Sigmoid colon (tissue), 7 donors: Measurements from ENCODE around the gene CRACR2A. TPM values are rescaled to one million over a fixed set of nuclear protein-coding genes. Genes with fewer than 3 reads are reported as not detected.

Experiments
- DNase-seq: peaks from one replicate; pipeline ENCODE4 v3.0.0-alpha.2; 2019
- H3K27ac ChIP-seq, 4 donors: fragments of 200-600 bp; sonication (generic); one replicate each; pipeline ENCODE4 v1.5.1; 2016 to 2019; ENCODE audit warnings: mild to moderate bottlenecking in 1 of 4
- H3K27me3 ChIP-seq, 3 donors: fragments of 200-600 bp; sonication (generic); one replicate each; pipeline ENCODE4 v1.5.1; 2019; ENCODE audit warnings: mild to moderate bottlenecking in 1 of 3
- H3K36me3 ChIP-seq, 4 donors: fragments of 200-600 bp; sonication (generic); one replicate each; pipeline ENCODE4 v1.5.1; 2016 to 2019
- H3K4me1 ChIP-seq, 4 donors: fragments of 200-600 bp; sonication (generic); one replicate each; pipeline ENCODE4 v1.5.1; 2017 to 2019
- H3K4me3 ChIP-seq, 4 donors: fragments of 200-600 bp; sonication (generic); one replicate each; pipeline ENCODE4 v1.5.1; 2017 to 2019; ENCODE audit warnings: mild to moderate bottlenecking in 2 of 4, moderate library complexity in 1 of 4
- H3K9me3 ChIP-seq, 4 donors: fragments of 200-600 bp in 3 of 4; sonication (generic) in 3 of 4; one replicate each; pipeline versions ENCODE4 v1.5.1 to v1.6.1; 2013 to 2019
- EP300 ChIP-seq, 4 donors: sonication (generic); formaldehyde crosslinking; IDR thresholded peaks; one replicate each; pipeline ENCODE4 v1.6.1; 2017; ENCODE audit warnings: antibody characterized with exemption in 4 of 4
- POLR2A ChIP-seq, 2 donors: fragments of 450-650 bp; IDR thresholded peaks; one replicate each; pipeline ENCODE4 v1.6.1; 2016; ENCODE audit warnings: antibody characterized with exemption in 2 of 2, mild to moderate bottlenecking in 2 of 2, moderate library complexity in 2 of 2
- POLR2AphosphoS5 ChIP-seq, 4 donors: sonication (generic); formaldehyde crosslinking; IDR thresholded peaks; one replicate each; pipeline ENCODE4 v1.6.1; 2017; ENCODE audit warnings: antibody characterized with exemption in 4 of 4
- WGBS, 2 donors: extraction: QIAGEN DNeasy Blood & Tissue Kit; methylation state at CpG; one replicate each; pipeline ENCODE4 v1.1.7; 2013; 5-methylcytosine and 5-hydroxymethylcytosine counted together
- intact Hi-C: fragments of 100-400 bp; cut with DNase I; formaldehyde crosslinking; loops from one replicate; pipeline ENCODE4 v1.15.1; 2023
- polyA plus RNA-seq, 3 donors: library from polyadenylated mRNA; stranded (reverse); fragments of 200-250 nt; gene quantifications; one replicate each; pipeline ENCODE4 v1.2.3, GENCODE V29; 2013
- total RNA-seq, 4 donors: library from RNA; depleted of rRNA; stranded (reverse); fragments of >200 nt; gene quantifications; one replicate each; pipeline ENCODE4 v1.1.0, GENCODE V29; 2016
- TF ChIP-seq, protein P1 (sequence below), 4 experiments: fragments of 450-650 bp in 3 of 4; fragments of 200-600 bp in 1 of 4; IDR thresholded peaks; one replicate each; pipeline ENCODE4 v1.5.1; 2016 to 2019; ENCODE audit warnings: antibody characterized with exemption in 4 of 4, mild to moderate bottlenecking in 3 of 4, moderate library complexity in 2 of 4
- donor health status: healthy with polysubstance abuse.
- donor health status: Bipolar disorder and iron deficiency.
- donor health status: healthy.

The CRACR2A gene
- total and polyA plus RNA-seq, 7 donors = 1.1 to 29.6 (median 4.2) TPM

DNA sequence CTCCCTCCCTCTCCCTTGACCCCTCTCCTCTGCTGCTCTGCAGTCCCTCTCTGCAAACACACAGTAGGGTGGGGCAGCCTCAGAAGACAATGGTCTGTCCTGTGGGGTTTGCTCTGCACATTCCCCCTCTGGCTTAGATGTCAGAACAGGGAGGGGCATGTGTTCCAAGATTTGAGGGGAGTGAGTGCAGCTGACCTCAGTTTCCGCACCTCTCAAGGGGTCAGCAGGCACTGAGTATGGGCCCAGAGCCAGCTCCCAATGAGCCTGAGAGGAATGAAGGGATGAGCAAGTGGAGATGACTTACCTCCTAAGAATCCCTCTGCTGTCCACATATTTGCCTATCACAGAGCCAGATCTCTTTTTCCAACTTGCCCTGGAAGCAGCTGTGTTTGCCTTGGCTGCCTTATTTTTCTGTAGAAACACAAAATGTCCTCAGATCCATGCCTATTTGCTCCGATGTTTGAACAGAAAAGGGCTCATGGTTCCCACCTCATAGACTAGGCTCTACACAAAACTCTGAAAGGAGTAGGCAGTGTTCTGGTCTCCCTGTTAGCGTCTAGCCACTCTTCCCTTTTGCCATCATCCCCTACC is 111.4 kb downstream of the CRACR2A start:
- Histone ChIP-seq H3K4me1 (no peaks in the 10 kb centered on the region), H3K36me3 (no peaks in the 10 kb centered on the region), H3K27me3 (no peaks in the 10 kb centered on the region), H3K4me3 (no peak overlapping the region), H3K27ac (no peak overlapping the region), H3K9me3 (no peaks in the 10 kb centered on the region)
- DNase-seq = no peak
- 94% methylated on average over 3 of the region's 3 CpGs for WGBS, 2 donors
- intact Hi-C loops = no loop called here
- TF ChIP-seq EP300 (IDR thresholded peaks at IDR 0.05) (no peak), POLR2A (IDR thresholded peaks at IDR 0.05) (no peak), POLR2AphosphoS5 (IDR thresholded peaks at IDR 0.05) (no peak)
- TF ChIP-seq, protein P1, sequence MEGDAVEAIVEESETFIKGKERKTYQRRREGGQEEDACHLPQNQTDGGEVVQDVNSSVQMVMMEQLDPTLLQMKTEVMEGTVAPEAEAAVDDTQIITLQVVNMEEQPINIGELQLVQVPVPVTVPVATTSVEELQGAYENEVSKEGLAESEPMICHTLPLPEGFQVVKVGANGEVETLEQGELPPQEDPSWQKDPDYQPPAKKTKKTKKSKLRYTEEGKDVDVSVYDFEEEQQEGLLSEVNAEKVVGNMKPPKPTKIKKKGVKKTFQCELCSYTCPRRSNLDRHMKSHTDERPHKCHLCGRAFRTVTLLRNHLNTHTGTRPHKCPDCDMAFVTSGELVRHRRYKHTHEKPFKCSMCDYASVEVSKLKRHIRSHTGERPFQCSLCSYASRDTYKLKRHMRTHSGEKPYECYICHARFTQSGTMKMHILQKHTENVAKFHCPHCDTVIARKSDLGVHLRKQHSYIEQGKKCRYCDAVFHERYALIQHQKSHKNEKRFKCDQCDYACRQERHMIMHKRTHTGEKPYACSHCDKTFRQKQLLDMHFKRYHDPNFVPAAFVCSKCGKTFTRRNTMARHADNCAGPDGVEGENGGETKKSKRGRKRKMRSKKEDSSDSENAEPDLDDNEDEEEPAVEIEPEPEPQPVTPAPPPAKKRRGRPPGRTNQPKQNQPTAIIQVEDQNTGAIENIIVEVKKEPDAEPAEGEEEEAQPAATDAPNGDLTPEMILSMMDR (IDR thresholded peaks at IDR 0.05) = no peak

DNA sequence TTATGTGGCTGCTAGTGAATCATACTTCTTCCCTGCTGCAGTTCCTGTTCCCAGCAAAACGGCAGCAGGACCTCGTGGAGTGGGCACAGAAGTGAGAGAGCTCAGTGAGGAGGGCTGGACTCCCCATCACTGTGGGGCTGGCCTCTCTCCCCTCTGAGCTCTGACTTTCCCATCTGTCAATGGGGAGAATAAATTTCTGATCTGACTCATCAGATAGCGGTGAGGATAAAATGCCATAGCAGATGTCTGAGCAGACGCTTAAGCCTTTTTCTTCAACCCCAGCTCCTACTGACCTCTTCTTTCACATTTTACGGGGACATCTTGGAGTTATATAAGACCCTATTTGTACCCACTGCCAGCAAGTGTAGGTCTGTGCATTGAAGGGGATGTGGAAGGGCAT is 116.6 kb downstream of the CRACR2A start:
- Histone ChIP-seq H3K9me3 (no peaks in the 10 kb centered on the region), H3K4me1 (no peaks in the 10 kb centered on the region), H3K27me3 (no peaks in the 10 kb centered on the region), H3K4me3 (no peak overlapping the region), H3K36me3 (no peaks in the 10 kb centered on the region), H3K27ac (no peak overlapping the region)
- TF ChIP-seq EP300 (IDR thresholded peaks at IDR 0.05) (no peak), POLR2A (IDR thresholded peaks at IDR 0.05) (no peak), POLR2AphosphoS5 (IDR thresholded peaks at IDR 0.05) (no peak)
- TF ChIP-seq, protein P1 (IDR thresholded peaks at IDR 0.05) = no peak
- WGBS, 2 donors = 93 to 95% methylated on average over 5 of the region's 5 CpGs
- intact Hi-C loops = no loop called here
- no peak for DNase-seq

DNA sequence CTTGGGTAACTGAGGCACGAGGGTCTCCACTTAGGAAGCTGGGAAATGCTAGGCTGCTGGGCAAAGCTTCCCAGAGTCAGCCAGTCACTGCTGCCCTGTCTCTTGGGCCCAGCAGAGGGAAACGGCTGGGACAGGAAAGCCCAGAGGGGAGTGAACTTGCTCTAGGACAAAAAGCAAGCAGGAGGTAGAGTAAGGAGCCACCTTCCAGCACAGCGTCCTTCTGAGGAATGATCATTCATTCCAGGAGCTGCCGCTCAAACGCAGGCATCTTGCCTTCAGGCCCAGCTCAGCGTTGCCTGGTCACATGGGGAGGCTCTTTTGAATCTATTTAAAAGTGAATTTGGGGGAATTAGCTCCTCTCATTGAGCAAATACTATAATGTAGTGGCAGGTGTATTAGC is 118.6 kb downstream of the CRACR2A start:
- H3K27me3 ChIP-seq = no peaks in the 10 kb centered on the region
- intact Hi-C loops = no loop called here
- no peaks in the 10 kb centered on the region for H3K36me3 ChIP-seq
- DNase-seq = no peak
- no peaks in the 10 kb centered on the region for H3K4me1 ChIP-seq
- no peak overlapping the region for H3K27ac ChIP-seq
- TF ChIP-seq POLR2A (IDR thresholded peaks at IDR 0.05) (no peak), EP300 (IDR thresholded peaks at IDR 0.05) (no peak), POLR2AphosphoS5 (IDR thresholded peaks at IDR 0.05) (no peak)
- TF ChIP-seq, protein P1 (IDR thresholded peaks at IDR 0.05) = no peak
- H3K4me3 ChIP-seq = no peak overlapping the region
- H3K9me3 ChIP-seq = no peaks in the 10 kb centered on the region
- 92% methylated on average over 6 of the region's 6 CpGs for WGBS, 2 donors

DNA sequence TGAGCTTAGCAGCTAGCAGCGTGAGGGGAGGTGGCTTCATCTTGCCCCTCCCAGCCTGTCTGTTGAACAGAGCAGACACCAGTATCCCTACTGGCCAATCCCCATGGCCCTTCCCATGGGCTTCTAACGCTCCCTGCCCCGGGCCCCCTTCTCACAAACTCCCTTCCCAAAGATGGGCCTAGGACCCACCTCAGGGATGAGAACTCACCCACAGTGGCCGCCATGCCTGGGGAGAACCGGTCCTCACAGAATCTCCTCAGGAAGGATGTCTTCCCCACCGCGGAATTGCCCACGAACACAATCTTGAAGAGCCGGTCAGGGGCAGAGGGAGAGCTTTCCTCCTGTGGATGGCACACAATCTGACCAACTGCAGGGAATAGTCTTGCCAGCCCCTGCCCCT is 119.5 kb downstream of the CRACR2A start:
- no peak for DNase-seq
- Histone ChIP-seq H3K27me3 (no peaks in the 10 kb centered on the region), H3K27ac (no peak overlapping the region), H3K36me3 (no peaks in the 10 kb centered on the region), H3K4me1 (no peaks in the 10 kb centered on the region), H3K4me3 (no peak overlapping the region), H3K9me3 (no peaks in the 10 kb centered on the region)
- TF ChIP-seq, protein P1 (IDR thresholded peaks at IDR 0.05) = no peak
- no peak for TF ChIP-seq POLR2AphosphoS5 (IDR thresholded peaks at IDR 0.05)
- intact Hi-C loops = no loop called here
- WGBS, 2 donors = 97 to 98% methylated on average over 9 of the region's 9 CpGs

DNA sequence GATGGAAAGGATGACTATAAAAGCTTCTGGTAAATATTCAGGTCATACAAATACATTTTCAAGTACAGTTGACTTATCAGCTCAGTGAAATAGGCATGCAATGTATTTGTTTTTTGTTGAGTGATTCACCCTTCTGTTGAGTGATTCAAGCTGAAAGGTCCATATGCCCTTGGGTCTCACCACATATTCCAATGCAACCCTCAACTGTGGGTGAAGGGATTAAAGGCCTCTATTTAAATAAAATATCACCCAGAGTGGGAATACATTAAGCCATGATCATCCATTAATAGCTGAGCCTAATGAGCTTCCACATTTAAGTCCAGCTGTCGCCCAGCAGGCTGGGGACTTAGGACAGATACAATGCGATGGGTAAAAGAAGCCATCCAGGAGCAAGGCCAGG is 120.2 kb downstream of the CRACR2A start:
- Histone ChIP-seq H3K27me3 (no peaks in the 10 kb centered on the region), H3K27ac (no peak overlapping the region), H3K4me1 (no peaks in the 10 kb centered on the region), H3K9me3 (no peaks in the 10 kb centered on the region), H3K4me3 (no peak overlapping the region), H3K36me3 (no peaks in the 10 kb centered on the region)
- WGBS, 2 donors = 96 to 98% methylated on average over 2 of the region's 2 CpGs
- intact Hi-C loops = no loop called here
- no peak for DNase-seq
- no peak for TF ChIP-seq POLR2A (IDR thresholded peaks at IDR 0.05)
- TF ChIP-seq POLR2AphosphoS5 (IDR thresholded peaks at IDR 0.05) = no peak
- TF ChIP-seq, protein P1 (IDR thresholded peaks at IDR 0.05) = no peak
- TF ChIP-seq EP300 (IDR thresholded peaks at IDR 0.05) = no peak
